K562 (cell line): ENCODE results near the gene SACS. TPM values are rescaled to one million over a fixed set of nuclear protein-coding genes. Genes with fewer than 3 reads are reported as not detected.

ENCODE experiments used
- ATAC-seq: fragments of 200-7000 bp; cut with Tn5 transposase; 3 replicates; pipeline ENCODE4 v1.9.1; 2020; ENCODE audit warnings: moderate library complexity
- BruUV-seq: library from RNA; stranded (reverse); fragments of 400-500 nt; replicated peaks from 2 replicates; lab custom pipeline; 2021; lab: Mats Ljungman, UMichigan
- CTCF ChIA-PET: fragments of 300-600 bp; formaldehyde crosslinking; extraction: SDS; loops from one replicate; lab custom pipeline; 2021; ENCODE audit warnings: low intra/inter-chr PET ratio; lab: Yijun Ruan, JAX
- POLR2A ChIA-PET: fragments of 300-600, 350-650 bp; sonication (Branson Sonifier 250); formaldehyde crosslinking; extraction: SDS; loops from one replicate; lab custom pipeline; 2021; ENCODE audit warnings: antibody characterized with exemption, inconsistent platforms; lab: Yijun Ruan, JAX
- DNase-seq, 4 experiments: peaks; one replicate each; pipeline versions ENCODE4 v3.0.0 to v3.0.0-alpha.2; 2011 to 2018; ENCODE audit warnings: low spot score in 3 of 4, mixed read lengths in 3 of 4; ENCODE audit errors: extremely low read depth in 1 of 4
- FAIRE-seq: peaks from 2 replicates; lab custom pipeline; 2011; peaks lifted over from hg19 to GRCh38; lab: Jason Lieb, UNC
- H2AFZ ChIP-seq: 2 replicates; pipeline ENCODE4 v1.6.0; 2011; ENCODE audit warnings: low read depth, low read length, control low read depth, inconsistent platforms
- H3K27ac ChIP-seq: fragments of 200-600 bp; 3 replicates; pipeline ENCODE4 v1.8.0; 2011; ENCODE audit warnings: low read depth, mild to moderate bottlenecking, control low read depth, inconsistent platforms, low read length, moderate library complexity, mixed read lengths; ENCODE audit errors: extremely low read depth
- H3K27me3 ChIP-seq, 2 experiments: fragments of 300-600 bp in 1 of 2; 2 replicates in 1 of 2; 3 replicates in 1 of 2; pipeline versions ENCODE4 v1.6.0 to v1.8.0; 2011; ENCODE audit warnings: inconsistent platforms in 2 of 2, low read length in 2 of 2, mild to moderate bottlenecking in 1 of 2, mixed read lengths in 1 of 2, moderate library complexity in 1 of 2; ENCODE audit not compliant: control insufficient read depth in 2 of 2, insufficient read depth in 2 of 2
- H3K36me3 ChIP-seq: fragments of 300-600 bp; 3 replicates; pipeline ENCODE4 v1.8.0; 2011; ENCODE audit warnings: mild to moderate bottlenecking, low read length, inconsistent platforms; ENCODE audit not compliant: control insufficient read depth, insufficient read depth
- H3K4me1 ChIP-seq, 2 experiments: fragments of 200-600 bp in 1 of 2; replicated peaks in 1 of 2; 2 replicates in 1 of 2; 3 replicates in 1 of 2; pipeline versions ENCODE4 v1.5.1 to v1.8.0; 2011; ENCODE audit warnings: inconsistent platforms in 2 of 2, low read length in 2 of 2, mild to moderate bottlenecking in 1 of 2, mixed read lengths in 1 of 2, moderate library complexity in 1 of 2; ENCODE audit not compliant: control insufficient read depth in 2 of 2, insufficient read depth in 2 of 2
- H3K4me2 ChIP-seq: 2 replicates; pipeline ENCODE4 v1.6.1; 2011; ENCODE audit warnings: low read length, control low read depth, inconsistent platforms, mixed read lengths; ENCODE audit not compliant: insufficient read depth
- H3K4me3 ChIP-seq: fragments of 200-600 bp; sonication (generic), shearing (Covaris generic); 2 replicates; pipeline ENCODE4 v1.5.1; 2016; ENCODE audit warnings: control low read depth, inconsistent platforms
- H3K79me2 ChIP-seq: fragments of 200-600 bp; 3 replicates; pipeline ENCODE4 v1.8.0; 2011; ENCODE audit warnings: low read length, inconsistent platforms; ENCODE audit not compliant: control insufficient read depth, insufficient read depth
- H3K9ac ChIP-seq, 2 experiments: 2 replicates each; pipeline versions ENCODE4 v1.6.0 to v1.6.1; 2011; ENCODE audit warnings: low read depth in 2 of 2, low read length in 2 of 2, control low read depth in 1 of 2, inconsistent platforms in 1 of 2, mild to moderate bottlenecking in 1 of 2, mixed read lengths in 1 of 2; ENCODE audit not compliant: insufficient read depth in 1 of 2
- H3K9me1 ChIP-seq: one replicate; pipeline ENCODE4 v1.6.0; 2011; ENCODE audit warnings: inconsistent platforms, mild to moderate bottlenecking, low read length, moderate library complexity; ENCODE audit not compliant: control insufficient read depth, insufficient read depth
- H3K9me3 ChIP-seq: replicated peaks from 2 replicates; pipeline ENCODE4 v1.5.1; 2011; ENCODE audit warnings: low read depth, low read length, inconsistent platforms; ENCODE audit not compliant: control insufficient read depth, insufficient read depth
- H4K20me1 ChIP-seq: replicated peaks from 2 replicates; pipeline ENCODE4 v1.6.1; 2011; ENCODE audit warnings: low read length, inconsistent platforms, mixed read lengths; ENCODE audit not compliant: control insufficient read depth, insufficient read depth
- BRF1 ChIP-seq: IDR thresholded peaks from 3 replicates; pipeline ENCODE4 v1.6.1; 2011; ENCODE audit warnings: borderline replicate concordance, mild to moderate bottlenecking; ENCODE audit not compliant: insufficient read length; ENCODE audit errors: extremely low read depth
- NFATC3 ChIP-seq: fragments of 450-650 bp; IDR thresholded peaks from 2 replicates; pipeline ENCODE4 v1.6.1; 2017; ENCODE audit warnings: mild to moderate bottlenecking
- RHOXF2B ChIP-seq: fragments of 250-450 bp; sonication (Bioruptor Pico); conservative IDR thresholded peaks from 2 replicates; pipeline ENCODE4 v1.5.1; 2021
- TAF9B ChIP-seq: fragments of 450-650 bp; IDR thresholded peaks from 2 replicates; pipeline ENCODE4 v1.6.1; 2018; ENCODE audit warnings: mild to moderate bottlenecking; ENCODE audit not compliant: partially characterized antibody
- TCF7 ChIP-seq: sonication (generic); IDR thresholded peaks from 2 replicates; pipeline ENCODE4 v1.6.1; 2016; ENCODE audit warnings: antibody characterized with exemption, borderline replicate concordance
- ZNF444 ChIP-seq: fragments of 250-450 bp; sonication (Bioruptor Pico); IDR thresholded peaks from 2 replicates; pipeline ENCODE4 v1.4.0; 2020; ENCODE audit warnings: mild to moderate bottlenecking, moderate library complexity
- WGBS: fragments of 100-300 bp; shearing (Covaris generic); methylation state at CpG from one replicate; pipeline ENCODE4 v1.1.6; 2016; ENCODE audit warnings: low coverage, mixed read lengths; ENCODE audit not compliant: insufficient coverage; ENCODE audit errors: missing lambda C conversion rate; 5-methylcytosine and 5-hydroxymethylcytosine counted together
- in situ Hi-C: fragments of 300-500 bp; cut with MboI; formaldehyde crosslinking; loops from 4 replicates; pipeline ENCODE4 v1.15.0; 2018; ENCODE audit warnings: inconsistent platforms, mixed read lengths
- intact Hi-C: fragments of 100-400 bp; cut with micrococcal nuclease; formaldehyde crosslinking; loops from 2 replicates; pipeline ENCODE4 v1.14.2; 2022
- polyA plus RNA-seq, 8 experiments: library from polyadenylated mRNA; depleted of rRNA in 4 of 8; stranded (reverse) in 5 of 8; unstranded in 3 of 8; fragments of >200 nt; fragmentation: Nextera tagmentation in 2 of 8; fragmentation: Illumina TruSeq in 1 of 8; extraction: Ambion mirVana in 2 of 8; extraction: Trizol in 1 of 8; gene quantifications; 2 replicates each; pipeline versions ENCODE4 v1.2.1 to v1.2.3, GENCODE V29; 2011 to 2014; ENCODE audit warnings: inconsistent platforms in 1 of 8, missing spikeins in 1 of 8
- total RNA-seq, 7 experiments: library from RNA; depleted of rRNA in 6 of 7; stranded (reverse); fragments of >200 nt in 6 of 7; fragmentation: Illumina TruSeq in 2 of 7; extraction: Trizol in 2 of 7; gene quantifications; 2 replicates each; pipeline versions ENCODE4 v1.2.1 to v1.2.3, GENCODE V29; 2011 to 2021; ENCODE audit warnings: low replicate concordance in 1 of 7
- TF ChIP-seq, protein P1 (sequence below): fragments of 450-650 bp; conservative IDR thresholded peaks from 2 replicates; pipeline ENCODE4 v1.6.1; 2016; ENCODE audit warnings: missing genetic modification characterization, low read depth, mild to moderate bottlenecking, missing compliant biosample characterization, moderate library complexity
- TF ChIP-seq, protein P2 (sequence below): fragments of 450-650 bp; IDR thresholded peaks from 2 replicates; pipeline ENCODE4 v1.6.1; 2016; ENCODE audit warnings: borderline replicate concordance

The SACS gene
- total and polyA plus RNA-seq, 9 of the 15 experiments (the other 6 are each of a cell fraction or from before 2014, with no cell fraction given): 4.7 to 28.2 (median 18.9) TPM

DNA sequence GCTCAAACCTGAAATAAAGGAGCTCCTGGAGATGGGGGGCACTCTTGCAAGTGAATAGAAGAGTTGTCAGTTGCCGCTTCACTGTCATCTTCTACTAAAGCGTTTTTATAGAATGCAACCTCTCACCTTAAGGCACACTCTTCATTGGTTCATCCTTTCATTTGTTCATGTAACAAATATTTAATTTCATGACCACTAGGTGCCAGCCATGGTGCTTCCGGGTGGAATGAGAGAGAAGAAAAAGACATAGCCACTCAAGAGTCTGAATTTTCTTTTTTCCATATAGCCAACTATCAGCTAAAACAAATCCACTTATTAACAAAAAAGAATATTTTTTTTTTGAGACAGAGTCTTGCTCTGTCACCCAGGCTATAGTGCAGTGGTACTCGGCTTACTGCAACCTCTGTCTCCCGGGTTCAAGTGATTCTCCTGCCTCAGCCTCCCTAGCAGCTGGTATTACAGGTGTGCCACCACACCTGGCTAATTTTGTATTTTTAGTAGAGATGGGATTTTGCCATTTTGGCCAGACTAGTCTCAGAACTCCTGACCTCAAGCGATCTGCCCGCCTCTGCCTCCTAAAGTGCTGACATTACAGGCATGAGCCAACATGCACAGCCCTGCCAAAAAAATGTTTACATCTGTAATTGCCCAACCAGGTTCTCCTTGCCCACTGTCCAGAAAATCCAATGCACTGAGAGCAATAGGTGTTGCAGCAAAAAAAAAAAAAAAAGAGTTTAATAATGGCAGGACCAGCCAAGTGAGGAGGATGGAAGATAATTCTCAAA lies 22.1 kb upstream of the SACS start (continued):
- TF ChIP-seq, protein P1, sequence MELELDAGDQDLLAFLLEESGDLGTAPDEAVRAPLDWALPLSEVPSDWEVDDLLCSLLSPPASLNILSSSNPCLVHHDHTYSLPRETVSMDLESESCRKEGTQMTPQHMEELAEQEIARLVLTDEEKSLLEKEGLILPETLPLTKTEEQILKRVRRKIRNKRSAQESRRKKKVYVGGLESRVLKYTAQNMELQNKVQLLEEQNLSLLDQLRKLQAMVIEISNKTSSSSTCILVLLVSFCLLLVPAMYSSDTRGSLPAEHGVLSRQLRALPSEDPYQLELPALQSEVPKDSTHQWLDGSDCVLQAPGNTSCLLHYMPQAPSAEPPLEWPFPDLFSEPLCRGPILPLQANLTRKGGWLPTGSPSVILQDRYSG (tag): no peak
- TF ChIP-seq TCF7 (no peak), RHOXF2B (CRISPR knock-in tag) (no peak), ZNF444 (no peak), TAF9B (no peak)

DNA sequence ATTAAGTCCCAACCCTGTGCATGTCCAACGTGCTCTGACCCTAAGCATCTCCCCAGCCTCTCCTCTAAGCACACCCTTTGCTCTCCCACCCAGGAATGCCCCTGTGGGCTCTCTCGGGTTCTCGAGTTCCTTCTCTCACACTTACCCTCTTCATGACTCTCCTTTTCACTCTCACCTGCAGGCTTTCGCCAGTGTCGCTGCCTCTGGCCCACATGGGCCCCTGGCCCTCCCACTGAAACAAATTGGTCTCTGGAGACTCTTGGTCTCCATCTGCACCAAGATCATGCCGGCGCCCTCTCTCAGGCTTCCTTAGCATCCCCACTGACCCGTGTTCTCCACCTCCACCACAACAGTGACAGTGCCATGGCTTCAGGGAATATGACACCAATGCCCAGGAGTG lies 19.6 kb upstream of the SACS start:
- Histone ChIP-seq H3K36me3 (no peaks in the 10 kb centered on the region), H3K4me1 (no peaks in the 10 kb centered on the region), H4K20me1 (no peaks in the 10 kb centered on the region), H3K27me3 (peaks cover 2 to 8% of the 10 kb centered on the region in 2 experiments; a peak in 2 of 5 replicates), H3K4me3 (no peak overlapping the region), H3K9me1 (no peaks in the 10 kb centered on the region), H3K27ac (no peak overlapping the region), H3K79me2 (no peaks in the 10 kb centered on the region), H3K9me3 (no peaks in the 10 kb centered on the region), H2AFZ (no peak overlapping the region), H3K4me2 (no peak overlapping the region), H3K9ac (no peak overlapping the region)
- POLR2A ChIA-PET: no interaction called here
- DNase-seq: no peak
- ATAC-seq: no peak
- FAIRE-seq: no peak
- intact Hi-C loops: no loop called here
- no TSS peak for BruUV-seq
- 2% methylated on average over 7 of the region's 8 CpGs for WGBS
- CTCF ChIA-PET: no interaction called here
- TF ChIP-seq BRF1: no peak
- no peak for TF ChIP-seq NFATC3
- TF ChIP-seq, protein P2, sequence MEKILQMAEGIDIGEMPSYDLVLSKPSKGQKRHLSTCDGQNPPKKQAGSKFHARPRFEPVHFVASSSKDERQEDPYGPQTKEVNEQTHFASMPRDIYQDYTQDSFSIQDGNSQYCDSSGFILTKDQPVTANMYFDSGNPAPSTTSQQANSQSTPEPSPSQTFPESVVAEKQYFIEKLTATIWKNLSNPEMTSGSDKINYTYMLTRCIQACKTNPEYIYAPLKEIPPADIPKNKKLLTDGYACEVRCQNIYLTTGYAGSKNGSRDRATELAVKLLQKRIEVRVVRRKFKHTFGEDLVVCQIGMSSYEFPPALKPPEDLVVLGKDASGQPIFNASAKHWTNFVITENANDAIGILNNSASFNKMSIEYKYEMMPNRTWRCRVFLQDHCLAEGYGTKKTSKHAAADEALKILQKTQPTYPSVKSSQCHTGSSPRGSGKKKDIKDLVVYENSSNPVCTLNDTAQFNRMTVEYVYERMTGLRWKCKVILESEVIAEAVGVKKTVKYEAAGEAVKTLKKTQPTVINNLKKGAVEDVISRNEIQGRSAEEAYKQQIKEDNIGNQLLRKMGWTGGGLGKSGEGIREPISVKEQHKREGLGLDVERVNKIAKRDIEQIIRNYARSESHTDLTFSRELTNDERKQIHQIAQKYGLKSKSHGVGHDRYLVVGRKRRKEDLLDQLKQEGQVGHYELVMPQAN: no peak
- in situ Hi-C loops: no loop called here
